Amniotic stem cell (primary cell): ENCODE measurements around the gene PLCD1.
"Not testable (repeated sequence)": the region's sequence is repeated elsewhere in the genome, so short reads cannot be mapped to it uniquely, and the experiment has no call there.

Source experiments
- DNase-seq: peaks from one replicate; lab custom pipeline; 2025; lab: John Stamatoyannopoulos, UW

PLCD1 gene

GRCh38 chr3:37986479-37987314, 42.7 kb downstream of the PLCD1 start:
- no peak for DNase-seq

GRCh38 chr3:37985637-37986320, 43.7 kb downstream of the PLCD1 start:
- DNase-seq = no peak

- DNase-seq = no peak
Measured at GRCh38 chr3:37984596-37984995, 44.8 kb downstream of the PLCD1 start.

GRCh38 chr3:37984051-37984450, 45.4 kb downstream of the PLCD1 start:
- no peak for DNase-seq

GRCh38 chr3:37982331-37982730, 47.1 kb downstream of the PLCD1 start:
- DNase-seq = no peak

- DNase-seq = no peak
Measured at GRCh38 chr3:37981348-37981664, 48.1 kb downstream of the PLCD1 start.

GRCh38 chr3:37980462-37981347, 48.7 kb downstream of the PLCD1 start:
- no peak for DNase-seq

- no peak for DNase-seq
Measured at GRCh38 chr3:37979541-37980461, 49.6 kb downstream of the PLCD1 start.

GRCh38 chr3:37974121-37975083, 55.0 kb downstream of the PLCD1 start:
- DNase-seq = peak; percentile 4

- no peak for DNase-seq
Measured at GRCh38 chr3:37973246-37974054, 56.0 kb downstream of the PLCD1 start.

GRCh38 chr3:37972056-37972455, 57.4 kb downstream of the PLCD1 start:
- DNase-seq = not testable (repeated sequence)

- DNase-seq = no peak
Measured at GRCh38 chr3:37971467-37971866, 58.0 kb downstream of the PLCD1 start.

GRCh38 chr3:37970802-37971201, 58.6 kb downstream of the PLCD1 start:
- no peak for DNase-seq

- DNase-seq = no peak
Measured at GRCh38 chr3:37969596-37970100, 59.8 kb downstream of the PLCD1 start.

- no peak for DNase-seq
Measured at GRCh38 chr3:37968813-37969595, 60.4 kb downstream of the PLCD1 start.

- DNase-seq = no peak
Measured at GRCh38 chr3:37968199-37968598, 61.2 kb downstream of the PLCD1 start.

- DNase-seq = peak; percentile 27
Measured at GRCh38 chr3:37967260-37967881, 62.1 kb downstream of the PLCD1 start.

- no peak for DNase-seq
Measured at GRCh38 chr3:37964716-37965115, 64.7 kb downstream of the PLCD1 start.
